IgD-negative memory B cell (primary cell): ENCODE results near the gene GAREM1. TPM values are rescaled to one million over a fixed set of nuclear protein-coding genes. Genes with fewer than 3 reads are reported as not detected.

Experiments
- H3K27ac Mint-ChIP-seq, 3 donors: one replicate each; pipeline ENCODE4 v1.8.0; 2020 to 2022; ENCODE audit warnings: mild to moderate bottlenecking in 3 of 3, mixed read lengths in 3 of 3, moderate library complexity in 1 of 3
- H3K27me3 Mint-ChIP-seq: one replicate; pipeline ENCODE4 v1.8.0; 2021; ENCODE audit warnings: mixed read lengths
- H3K36me3 Mint-ChIP-seq: one replicate; pipeline ENCODE4 v1.8.0; 2020; ENCODE audit warnings: mild to moderate bottlenecking, mixed read lengths
- H3K4me1 Mint-ChIP-seq, 3 donors: one replicate each; pipeline ENCODE4 v1.8.0; 2020 to 2022; ENCODE audit warnings: mixed read lengths in 3 of 3, mild to moderate bottlenecking in 1 of 3
- H3K4me3 Mint-ChIP-seq, 4 donors: one replicate each; pipeline ENCODE4 v1.8.0; 2020 to 2022; ENCODE audit warnings: mild to moderate bottlenecking in 4 of 4, mixed read lengths in 4 of 4, moderate library complexity in 3 of 4
- H3K9me3 Mint-ChIP-seq, 3 donors: one replicate each; pipeline ENCODE4 v1.8.0; 2020 to 2021; ENCODE audit warnings: mixed read lengths in 3 of 3, mild to moderate bottlenecking in 1 of 3
- polyA plus RNA-seq: library from polyadenylated mRNA; unstranded; fragments of 300-500 nt; fragmentation: Illumina TruSeq; gene quantifications from one replicate; pipeline ENCODE4 v1.2.3, GENCODE V29; 2021

GAREM1 gene
- polyA plus RNA-seq, 1 donor from 2014 or later = not detected

DNA sequence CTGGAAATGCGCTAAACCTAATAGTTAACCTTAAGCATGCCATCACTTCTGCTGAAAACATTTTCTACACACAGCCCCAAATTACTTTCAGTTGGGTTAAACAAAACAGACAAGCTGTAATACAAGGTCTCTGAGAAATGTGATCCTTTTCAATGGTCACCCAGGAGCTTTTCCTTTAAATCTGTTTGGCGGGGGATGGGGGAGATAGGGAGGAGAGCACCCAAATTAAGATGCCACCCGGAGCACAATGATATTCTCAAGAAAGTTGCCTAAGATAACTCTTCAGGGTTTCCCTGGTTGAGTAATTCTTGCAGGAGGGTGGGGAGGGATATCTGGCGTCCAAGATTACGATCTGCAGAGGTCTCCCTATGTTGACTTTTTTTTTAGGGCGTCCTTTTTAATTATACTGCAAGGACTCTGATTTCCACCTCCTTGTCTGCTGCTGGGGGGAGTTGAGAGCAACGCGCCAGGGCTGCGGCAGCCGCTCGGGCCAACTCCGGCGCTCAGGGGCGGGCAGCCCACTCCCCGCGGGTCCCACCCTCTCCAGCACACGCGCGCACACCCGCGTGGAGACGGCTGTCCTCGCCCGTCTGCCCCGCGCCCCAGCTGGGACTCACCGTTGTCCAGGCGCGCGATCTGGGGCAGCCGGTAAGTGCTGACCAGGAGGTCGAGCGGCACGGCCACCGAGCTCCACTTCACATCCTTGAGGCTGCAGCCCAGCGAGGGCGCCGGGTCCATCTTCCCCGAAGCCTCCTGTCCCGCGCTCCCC is 807 bp downstream of the GAREM1 start:
- H3K36me3 Mint-ChIP-seq = peaks cover 2% of the 10 kb centered on the region
- peak overlapping the region; percentile 69 to 92 (median 78) for H3K4me3 Mint-ChIP-seq
- H3K27ac Mint-ChIP-seq = peak overlapping the region in 1 of 3 donors; percentile 78
- no peaks in the 10 kb centered on the region for H3K9me3 Mint-ChIP-seq
- peaks cover 47% of the 10 kb centered on the region for H3K27me3 Mint-ChIP-seq
- peaks cover 14 to 29% (median 15%) of the 10 kb centered on the region in 3 donors for H3K4me1 Mint-ChIP-seq

GRCh38 chr18:32469190-32469651 is 1.5 kb downstream of the GAREM1 start:
- Mint-ChIP-seq H3K27ac (peak overlapping the region in 1 of 3 donors; percentile 78), H3K4me3 (peak overlapping the region; percentile 69 to 92 (median 78)), H3K4me1 (peaks cover 14 to 29% (median 15%) of the 10 kb centered on the region in 3 donors), H3K36me3 (peaks cover 2% of the 10 kb centered on the region), H3K9me3 (no peaks in the 10 kb centered on the region), H3K27me3 (peaks cover 46% of the 10 kb centered on the region)

DNA sequence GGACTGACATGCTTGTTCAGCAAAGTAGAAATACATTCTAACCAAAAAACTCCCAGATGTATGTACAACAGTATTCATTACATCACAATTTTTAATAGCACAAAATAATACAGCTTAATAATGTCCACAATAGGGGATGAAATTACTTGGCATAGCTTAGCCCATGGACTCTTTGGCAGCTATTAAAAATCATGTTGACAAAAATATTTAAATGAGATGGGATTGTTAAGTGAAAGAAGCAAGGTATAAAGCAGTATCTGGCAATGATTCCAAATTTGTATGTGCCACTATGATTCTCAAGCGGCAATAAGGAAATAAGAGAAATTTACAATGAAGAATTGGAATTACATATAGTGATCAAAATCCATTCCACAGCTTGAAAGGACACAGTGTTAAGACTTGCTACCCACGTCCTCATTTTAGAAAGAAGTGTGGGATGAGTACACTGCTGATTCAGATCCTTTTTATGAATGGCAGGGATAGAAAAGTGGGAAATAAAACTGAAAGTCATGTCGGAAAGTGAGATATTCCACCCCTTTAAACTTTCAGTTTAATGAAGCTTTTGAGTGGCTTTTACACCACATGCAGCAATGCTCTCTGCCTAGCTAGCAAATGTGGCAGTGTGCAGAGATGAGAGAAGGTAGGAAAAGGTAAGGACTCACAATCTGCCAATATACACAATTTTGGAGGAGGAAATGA is 2.4 kb downstream of the GAREM1 start:
- H3K27me3 Mint-ChIP-seq = peaks cover 46% of the 10 kb centered on the region
- peaks cover 0 to under 1% (median 0%) of the 10 kb centered on the region in 3 donors for H3K9me3 Mint-ChIP-seq
- H3K27ac Mint-ChIP-seq = no peak overlapping the region
- peak overlapping the region in 3 of 4 donors; percentile 23 to 81 (median 70) for H3K4me3 Mint-ChIP-seq
- H3K4me1 Mint-ChIP-seq = peaks cover 14 to 29% (median 15%) of the 10 kb centered on the region in 3 donors
- peaks cover 2% of the 10 kb centered on the region for H3K36me3 Mint-ChIP-seq

DNA sequence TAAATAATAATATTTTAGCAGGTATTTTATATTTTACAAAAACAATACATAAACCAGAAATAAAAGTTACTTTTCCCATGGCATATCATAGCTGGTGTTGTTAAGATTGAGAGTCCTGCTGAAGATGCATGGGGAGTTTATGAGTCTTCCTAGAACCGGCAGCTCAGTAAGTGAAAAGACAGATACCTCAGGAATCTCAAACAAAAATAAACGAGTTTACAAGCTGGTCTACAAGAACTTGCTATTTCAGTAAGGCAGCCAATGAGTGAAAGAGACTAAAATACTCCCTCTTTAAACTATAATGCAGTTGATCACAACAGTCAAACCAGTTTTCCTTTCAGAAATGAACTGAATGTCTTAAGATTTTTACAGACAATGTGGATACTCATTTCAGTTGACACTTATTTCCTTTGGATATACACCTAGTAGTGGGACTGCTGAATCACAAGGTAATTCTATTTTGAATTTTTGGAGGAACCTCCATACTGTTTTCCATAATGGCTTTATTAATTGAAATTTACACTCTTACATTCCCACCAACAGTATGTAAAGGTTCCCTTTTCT is 8.9 kb downstream of the GAREM1 start:
- Mint-ChIP-seq H3K4me3 (no peak overlapping the region), H3K36me3 (peaks cover 2% of the 10 kb centered on the region), H3K4me1 (no peaks in the 10 kb centered on the region), H3K27ac (no peak overlapping the region), H3K9me3 (peaks cover 0 to 4% (median 0%) of the 10 kb centered on the region in 3 donors), H3K27me3 (peaks cover 14% of the 10 kb centered on the region)

GRCh38 chr18:32460171-32460731 is 10.4 kb downstream of the GAREM1 start:
- H3K27me3 Mint-ChIP-seq = peaks cover 9% of the 10 kb centered on the region
- H3K9me3 Mint-ChIP-seq = peaks cover 0 to 4% (median 0%) of the 10 kb centered on the region in 3 donors
- H3K36me3 Mint-ChIP-seq = no peaks in the 10 kb centered on the region
- no peaks in the 10 kb centered on the region for H3K4me1 Mint-ChIP-seq
- no peak overlapping the region for H3K27ac Mint-ChIP-seq
- H3K4me3 Mint-ChIP-seq = no peak overlapping the region

DNA sequence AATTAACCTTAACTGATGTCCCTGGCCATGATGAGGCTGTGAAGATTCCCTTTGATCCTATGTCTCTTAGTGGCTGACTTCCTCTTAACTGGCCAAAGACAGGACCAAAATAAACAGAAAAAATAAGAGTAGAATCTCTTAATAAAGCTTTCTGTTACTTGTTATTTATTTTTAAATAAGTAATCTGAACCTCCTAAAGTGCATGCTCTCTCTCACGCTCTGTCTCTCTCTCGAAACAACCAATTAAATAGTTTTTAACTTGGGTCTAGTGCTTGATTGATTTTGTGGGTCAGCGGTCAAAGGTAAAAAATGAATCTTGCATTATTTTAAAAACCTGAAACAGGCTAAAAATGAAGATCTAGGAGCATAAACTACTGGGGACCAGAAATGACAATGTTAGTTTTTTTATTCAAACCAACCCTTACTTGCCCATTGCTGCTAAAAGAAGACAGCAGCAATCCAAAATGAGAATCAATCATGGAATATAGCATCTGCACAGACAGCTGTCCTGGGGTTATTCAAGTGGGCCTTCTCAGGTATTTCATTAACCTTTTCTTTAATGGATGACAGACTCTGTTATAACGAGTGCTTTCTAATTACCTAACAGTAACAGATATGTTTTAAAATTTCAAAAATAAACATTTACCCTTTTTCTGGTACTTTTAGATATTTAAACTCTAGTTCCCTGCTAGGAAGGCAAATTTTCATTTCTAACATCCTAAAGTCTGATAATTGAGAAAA is 11.2 kb downstream of the GAREM1 start:
- Mint-ChIP-seq H3K9me3 (peaks cover 0 to 4% (median 0%) of the 10 kb centered on the region in 3 donors), H3K36me3 (no peaks in the 10 kb centered on the region), H3K4me3 (no peak overlapping the region), H3K4me1 (no peaks in the 10 kb centered on the region), H3K27ac (no peak overlapping the region), H3K27me3 (peaks cover 10% of the 10 kb centered on the region)

DNA sequence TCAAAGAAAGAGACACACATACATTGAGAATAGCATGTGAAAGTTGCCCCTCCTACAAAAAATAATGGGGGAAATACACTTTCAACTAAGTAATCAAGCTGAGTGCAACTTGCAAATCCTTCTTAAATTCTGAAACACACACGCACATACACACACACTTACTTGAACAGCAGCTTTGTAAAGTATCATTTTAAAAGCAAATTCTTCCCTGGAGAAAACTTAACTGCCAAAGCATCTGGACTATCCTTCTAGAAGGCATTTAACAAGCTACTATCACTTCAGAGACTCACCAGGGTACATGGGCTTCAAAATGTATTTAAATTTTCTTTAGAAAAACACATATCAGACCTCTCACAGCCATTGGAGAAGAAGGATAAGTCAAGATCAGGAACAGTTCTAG is 15.3 kb downstream of the GAREM1 start:
- H3K4me3 Mint-ChIP-seq = no peak overlapping the region
- peaks cover 0 to 4% (median 1%) of the 10 kb centered on the region in 3 donors for H3K9me3 Mint-ChIP-seq
- H3K36me3 Mint-ChIP-seq = no peaks in the 10 kb centered on the region
- peaks cover 9% of the 10 kb centered on the region for H3K27me3 Mint-ChIP-seq
- H3K27ac Mint-ChIP-seq = no peak overlapping the region
- no peaks in the 10 kb centered on the region for H3K4me1 Mint-ChIP-seq

GRCh38 chr18:32454593-32454992 is 16.1 kb downstream of the GAREM1 start:
- Mint-ChIP-seq H3K36me3 (no peaks in the 10 kb centered on the region), H3K4me3 (no peak overlapping the region), H3K4me1 (no peaks in the 10 kb centered on the region), H3K27me3 (peaks cover 9% of the 10 kb centered on the region), H3K9me3 (peaks cover 0 to 4% (median 1%) of the 10 kb centered on the region in 3 donors), H3K27ac (no peak overlapping the region)

- Mint-ChIP-seq H3K9me3 (peaks cover 0 to 2% (median 1%) of the 10 kb centered on the region in 3 donors), H3K4me1 (no peaks in the 10 kb centered on the region), H3K4me3 (no peak overlapping the region), H3K36me3 (no peaks in the 10 kb centered on the region), H3K27ac (no peak overlapping the region), H3K27me3 (peaks cover 4% of the 10 kb centered on the region)
These were observed 19.8 kb downstream of the GAREM1 start for GRCh38 chr18:32450874-32451273.

DNA sequence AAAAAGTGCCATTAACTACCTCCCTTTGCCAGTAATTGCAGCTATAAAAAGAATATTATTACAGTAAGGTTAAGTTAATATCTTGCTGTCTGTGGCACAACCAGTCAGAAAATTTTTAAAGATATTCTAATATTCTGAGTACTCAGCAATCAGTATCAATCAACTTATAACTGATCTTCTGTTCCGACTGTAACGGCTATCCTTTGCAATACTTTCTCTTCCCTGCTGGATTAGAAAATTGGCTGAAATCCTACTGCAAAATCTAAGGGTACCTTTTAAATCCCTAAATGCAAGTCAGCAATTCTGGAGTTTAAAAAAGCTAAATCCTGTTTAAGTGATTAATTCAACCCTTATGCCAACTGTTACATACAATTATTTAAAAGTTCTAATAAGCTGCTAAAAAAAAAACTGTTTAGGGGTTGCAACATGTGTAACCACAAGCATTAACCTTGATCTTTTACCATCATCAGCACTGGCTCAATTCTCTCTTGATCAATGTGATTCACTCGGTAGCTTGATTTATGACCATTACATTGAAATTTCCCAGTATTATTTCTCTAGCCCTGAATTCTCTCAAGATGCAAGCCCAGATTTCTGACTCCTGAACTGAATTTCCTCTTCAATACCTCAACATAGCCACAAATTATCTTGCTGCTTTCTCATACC is 20.5 kb downstream of the GAREM1 start:
- H3K27ac Mint-ChIP-seq = no peak overlapping the region
- H3K9me3 Mint-ChIP-seq = peaks cover 0 to 2% (median 1%) of the 10 kb centered on the region in 3 donors
- peaks cover 4% of the 10 kb centered on the region for H3K27me3 Mint-ChIP-seq

GRCh38 chr18:32446780-32447179 is 23.9 kb downstream of the GAREM1 start:
- no peak overlapping the region for H3K27ac Mint-ChIP-seq
- no peaks in the 10 kb centered on the region for H3K27me3 Mint-ChIP-seq
- peaks cover 0 to 2% (median 0%) of the 10 kb centered on the region in 3 donors for H3K9me3 Mint-ChIP-seq
- no peak overlapping the region for H3K4me3 Mint-ChIP-seq
- no peaks in the 10 kb centered on the region for H3K36me3 Mint-ChIP-seq
- no peaks in the 10 kb centered on the region for H3K4me1 Mint-ChIP-seq

More for the DNA sequence above, 20.5 kb downstream of the GAREM1 start:
- Mint-ChIP-seq H3K4me3 (no peak overlapping the region), H3K4me1 (no peaks in the 10 kb centered on the region), H3K36me3 (no peaks in the 10 kb centered on the region)

GRCh38 chr18:32445846-32446245 is 24.8 kb downstream of the GAREM1 start:
- Mint-ChIP-seq H3K36me3 (no peaks in the 10 kb centered on the region), H3K27me3 (no peaks in the 10 kb centered on the region), H3K4me1 (no peaks in the 10 kb centered on the region), H3K9me3 (no peaks in the 10 kb centered on the region), H3K4me3 (no peak overlapping the region), H3K27ac (no peak overlapping the region)

DNA sequence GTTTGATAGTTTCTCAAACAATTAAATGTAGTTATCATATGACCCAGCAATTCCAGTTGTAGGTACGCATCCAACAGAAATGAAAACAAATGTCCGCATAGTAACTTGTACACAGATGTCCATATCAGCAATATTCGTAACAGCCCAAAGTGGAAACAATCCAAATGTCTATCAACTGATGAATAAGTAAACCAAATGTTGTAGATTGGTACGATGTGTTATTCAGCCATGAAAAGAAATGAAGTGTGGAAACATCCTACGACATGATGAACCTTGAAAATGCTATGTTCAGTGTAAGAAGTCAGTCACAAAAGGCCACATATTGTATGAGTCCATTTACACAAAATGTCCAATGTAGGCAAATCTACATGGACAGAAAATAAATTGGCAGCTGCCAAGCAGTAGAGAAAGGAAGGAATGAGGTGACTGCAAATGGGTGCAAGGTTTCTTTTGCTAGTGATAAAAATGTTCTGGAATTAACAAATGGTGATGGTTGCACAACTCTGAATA is 26.9 kb downstream of the GAREM1 start:
- H3K27ac Mint-ChIP-seq = no peak overlapping the region

More for the DNA sequence above, 26.9 kb downstream of the GAREM1 start:
- peaks cover 1% of the 10 kb centered on the region for H3K27me3 Mint-ChIP-seq
- no peak overlapping the region for H3K4me3 Mint-ChIP-seq
- no peaks in the 10 kb centered on the region for H3K4me1 Mint-ChIP-seq
- H3K36me3 Mint-ChIP-seq = no peaks in the 10 kb centered on the region
- H3K9me3 Mint-ChIP-seq = no peaks in the 10 kb centered on the region
